Pancreas (tissue), 10 donors: Measurements from ENCODE around the gene SLC6A8. TPM values are rescaled to one million over a fixed set of nuclear protein-coding genes. Genes with fewer than 3 reads are reported as not detected.
"Not testable (repeated sequence)": the region's sequence is repeated elsewhere in the genome, so short reads cannot be mapped to it uniquely, and the experiment has no call there.

Source experiments
- ATAC-seq, 4 donors: fragments of 200-7000 bp; cut with Tn5 transposase; one replicate each; pipeline versions ENCODE4 v1.8.0 to v1.9.1; 2020; ENCODE audit warnings: mild to moderate bottlenecking in 4 of 4, moderate library complexity in 4 of 4
- DNase-seq, 6 donors: peaks; one replicate each; pipeline ENCODE4 v3.0.0-alpha.2; 2020
- FAIRE-seq: peaks from 2 replicates; lab custom pipeline; 2012; peaks lifted over from hg19 to GRCh38; lab: Jason Lieb, UNC
- H3K27ac ChIP-seq, 4 donors: fragments of 200-600 bp; sonication (generic); 1 replicate in 3 of 4; 2 replicates in 1 of 4; pipeline versions ENCODE4 v1.5.0 to v1.8.0; 2020
- H3K27me3 ChIP-seq, 4 donors: fragments of 200-600 bp; one replicate each; pipeline ENCODE4 v1.8.0; 2021
- H3K36me3 ChIP-seq, 3 donors: fragments of 200-600 bp; sonication (generic) in 1 of 3; one replicate each; pipeline versions ENCODE4 v1.5.0 to v1.8.0; 2020 to 2021
- H3K4me1 ChIP-seq, 3 donors: fragments of 200-600 bp; one replicate each; pipeline ENCODE4 v1.8.0; 2021
- H3K4me3 ChIP-seq, 4 donors: fragments of 200-600 bp; sonication (generic) in 2 of 4; one replicate each; pipeline versions ENCODE4 v1.5.0 to v1.8.0; 2020 to 2021
- H3K9me3 ChIP-seq, 4 donors: fragments of 200-600 bp; one replicate each; pipeline ENCODE4 v1.8.0; 2021
- WGBS, 2 donors: extraction: QIAGEN DNeasy Blood & Tissue Kit; methylation state at CpG; one replicate each; pipeline ENCODE4 v1.1.7; 2013; 5-methylcytosine and 5-hydroxymethylcytosine counted together
- intact Hi-C, 3 donors: fragments of 100-400 bp; cut with DNase I; formaldehyde crosslinking; loops; one replicate each; pipeline versions ENCODE4 v1.11.1 to v1.14.2; 2022
- polyA plus RNA-seq, 2 donors: library from polyadenylated mRNA; stranded (reverse); fragments of 200-250 nt; gene quantifications; one replicate each; pipeline ENCODE4 v1.2.3, GENCODE V29; 2013
- total RNA-seq, 6 donors: library from RNA; stranded (reverse); fragmentation: NEBNext Ultra II Directional in 4 of 6; extraction: Animal tissue kit (Norgen Biotek cat#: 25700) in 4 of 6; gene quantifications; one replicate each; pipeline versions ENCODE4 v1.2.1 to v1.2.4, GENCODE V29; 2021 to 2023
- TF ChIP-seq, protein P1 (sequence below), 4 donors: fragments of 200-600 bp; sonication (generic) in 3 of 4; IDR thresholded peaks; one replicate each; pipeline versions ENCODE4 v1.5.0 to v1.8.0; 2021; ENCODE audit warnings: antibody characterized with exemption in 4 of 4
- donor health status: healthy with polysubstance abuse.
- donor health status: DM: no; HTN: no; CAD: no; lungs with moderate emphysema.
- donor health status: DM: no; HTN: no; CAD: no.
- donor health status: control.
- donor health status: control.
- donor health status: Bipolar disorder and iron deficiency.
- donor health status: DM: yes; HTN: yes; CAD: no.
- donor health status: DM: no; HTN: no; CAD: no.
- donor health status: DM: no; HTN: no; CAD: no.
- donor health status: DM: yes; HTN: yes; CAD: no.

SLC6A8 gene
- total and polyA plus RNA-seq, 8 donors, result 8.4 to 15.8 (median 12.1) TPM

GRCh38 chrX:153701706-153702105 lies 14.0 kb downstream of the SLC6A8 start:
- ATAC-seq, result no peak
- peak in 1 of 6 donors; percentile 8 for DNase-seq
- intact Hi-C loops, result no loop called here
- no peak for FAIRE-seq
- Histone ChIP-seq H3K27me3 (no peaks in the 10 kb centered on the region), H3K9me3 (no peaks in the 10 kb centered on the region), H3K27ac (no peak overlapping the region), H3K4me3 (no peak overlapping the region), H3K36me3 (peaks cover 0 to 4% (median 0%) of the 10 kb centered on the region in 3 donors), H3K4me1 (no peaks in the 10 kb centered on the region)
- TF ChIP-seq, protein P1, sequence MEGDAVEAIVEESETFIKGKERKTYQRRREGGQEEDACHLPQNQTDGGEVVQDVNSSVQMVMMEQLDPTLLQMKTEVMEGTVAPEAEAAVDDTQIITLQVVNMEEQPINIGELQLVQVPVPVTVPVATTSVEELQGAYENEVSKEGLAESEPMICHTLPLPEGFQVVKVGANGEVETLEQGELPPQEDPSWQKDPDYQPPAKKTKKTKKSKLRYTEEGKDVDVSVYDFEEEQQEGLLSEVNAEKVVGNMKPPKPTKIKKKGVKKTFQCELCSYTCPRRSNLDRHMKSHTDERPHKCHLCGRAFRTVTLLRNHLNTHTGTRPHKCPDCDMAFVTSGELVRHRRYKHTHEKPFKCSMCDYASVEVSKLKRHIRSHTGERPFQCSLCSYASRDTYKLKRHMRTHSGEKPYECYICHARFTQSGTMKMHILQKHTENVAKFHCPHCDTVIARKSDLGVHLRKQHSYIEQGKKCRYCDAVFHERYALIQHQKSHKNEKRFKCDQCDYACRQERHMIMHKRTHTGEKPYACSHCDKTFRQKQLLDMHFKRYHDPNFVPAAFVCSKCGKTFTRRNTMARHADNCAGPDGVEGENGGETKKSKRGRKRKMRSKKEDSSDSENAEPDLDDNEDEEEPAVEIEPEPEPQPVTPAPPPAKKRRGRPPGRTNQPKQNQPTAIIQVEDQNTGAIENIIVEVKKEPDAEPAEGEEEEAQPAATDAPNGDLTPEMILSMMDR (IDR thresholded peaks at IDR 0.05), result no peak
- WGBS, 2 donors, result 94% methylated on average over 11 to 12 of the region's 12 CpGs

GRCh38 chrX:153702336-153703035 lies 14.8 kb downstream of the SLC6A8 start:
- Histone ChIP-seq H3K27ac (no peak overlapping the region), H3K36me3 (peaks cover 0 to 4% (median 0%) of the 10 kb centered on the region in 3 donors), H3K27me3 (no peaks in the 10 kb centered on the region), H3K9me3 (no peaks in the 10 kb centered on the region), H3K4me1 (no peaks in the 10 kb centered on the region), H3K4me3 (no peak overlapping the region)
- DNase-seq (peak in 3 of 6 donors; percentile 6 to 61 (median 53)), ATAC-seq (no peak), FAIRE-seq (no peak)
- intact Hi-C loops, result no loop called here
- WGBS, 2 donors, result 73 to 77% methylated on average over 23 of the region's 23 CpGs
- TF ChIP-seq, protein P1 (IDR thresholded peaks at IDR 0.05), result no peak

DNA sequence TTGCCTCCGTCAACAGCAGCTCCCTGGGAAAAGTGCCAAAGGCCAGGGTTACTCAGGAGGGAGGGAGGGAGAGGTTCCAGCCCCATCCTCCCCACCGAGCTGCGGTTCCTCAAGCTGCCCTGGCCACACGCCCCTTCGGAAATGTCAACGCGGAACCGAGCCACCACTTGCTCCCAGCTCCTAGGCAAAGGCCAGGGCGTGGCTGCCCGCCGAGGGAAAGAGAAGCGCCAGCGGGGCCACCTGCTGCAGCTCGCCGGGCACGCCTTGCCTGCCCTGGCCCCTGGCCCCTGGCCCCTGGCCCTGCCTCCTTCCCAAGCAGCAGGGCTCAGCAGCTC lies 15.3 kb downstream of the SLC6A8 start:
- intact Hi-C loops, result no loop called here
- 26 to 53% methylated on average over 15 to 16 of the region's 16 CpGs for WGBS, 2 donors
- TF ChIP-seq, protein P1 (IDR thresholded peaks at IDR 0.05), result no peak
- Histone ChIP-seq H3K27me3 (no peaks in the 10 kb centered on the region), H3K27ac (no peak overlapping the region), H3K9me3 (no peaks in the 10 kb centered on the region), H3K4me1 (no peaks in the 10 kb centered on the region), H3K4me3 (no peak overlapping the region), H3K36me3 (peaks cover 0 to 4% (median 0%) of the 10 kb centered on the region in 3 donors)
- DNase-seq, result peak; percentile 60 to 87 (median 73)
- peak; percentile 66 for FAIRE-seq
- ATAC-seq, result peak; percentile 56 to 77 (median 66)

DNA sequence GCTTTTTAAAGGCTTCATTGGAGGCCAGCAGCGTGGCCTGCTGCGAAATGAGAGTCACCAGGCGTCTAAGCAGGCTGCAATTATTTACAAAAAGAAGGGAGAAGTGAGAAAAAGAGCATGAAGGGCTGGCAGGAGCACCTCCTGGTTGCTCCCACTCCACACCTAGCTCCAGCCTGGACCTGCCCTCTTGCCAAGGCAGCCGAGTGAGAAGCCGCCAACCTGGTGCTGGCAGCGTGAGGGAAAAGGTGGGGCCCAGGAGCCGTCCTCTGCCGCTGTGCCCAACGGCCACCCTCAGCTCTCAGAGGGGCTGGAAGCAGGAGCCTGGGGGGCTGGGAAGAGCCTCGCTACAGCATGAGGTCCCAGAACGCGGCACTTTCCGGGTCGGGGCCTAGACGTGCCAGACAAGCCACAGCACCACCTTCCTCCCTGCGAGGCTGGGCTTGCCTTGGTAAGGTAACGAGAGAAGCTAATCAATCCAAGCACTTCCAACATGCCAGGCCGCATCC lies 16.3 kb downstream of the SLC6A8 start:
- ATAC-seq, result no peak
- 73 to 82% methylated on average over 18 of the region's 18 CpGs for WGBS, 2 donors
- intact Hi-C loops, result no loop called here

GRCh38 chrX:153704631-153705402 lies 17.1 kb downstream of the SLC6A8 start:
- ATAC-seq, DNase-seq, H3K4me1 ChIP-seq, H3K27me3 ChIP-seq, intact Hi-C loops, FAIRE-seq, H3K9me3 ChIP-seq, H3K36me3 ChIP-seq, H3K4me3 ChIP-seq, H3K27ac ChIP-seq: not testable (repeated sequence)
- 60 to 85% methylated on average over 11 of the region's 12 CpGs for WGBS, 2 donors

More for the DNA sequence above, 16.3 kb downstream of the SLC6A8 start:
- FAIRE-seq, result no peak
- no peak overlapping the region for H3K27ac ChIP-seq
- H3K4me3 ChIP-seq, result no peak overlapping the region
- TF ChIP-seq, protein P1 (IDR thresholded peaks at IDR 0.05), result no peak
- no peaks in the 10 kb centered on the region for H3K27me3 ChIP-seq
- DNase-seq, result peak in 3 of 6 donors; percentile 7 to 58 (median 53)
- peaks cover 0 to 4% (median 0%) of the 10 kb centered on the region in 3 donors for H3K36me3 ChIP-seq
- no peaks in the 10 kb centered on the region for H3K9me3 ChIP-seq
- peaks cover 0 to 4% (median 0%) of the 10 kb centered on the region in 3 donors for H3K4me1 ChIP-seq

DNA sequence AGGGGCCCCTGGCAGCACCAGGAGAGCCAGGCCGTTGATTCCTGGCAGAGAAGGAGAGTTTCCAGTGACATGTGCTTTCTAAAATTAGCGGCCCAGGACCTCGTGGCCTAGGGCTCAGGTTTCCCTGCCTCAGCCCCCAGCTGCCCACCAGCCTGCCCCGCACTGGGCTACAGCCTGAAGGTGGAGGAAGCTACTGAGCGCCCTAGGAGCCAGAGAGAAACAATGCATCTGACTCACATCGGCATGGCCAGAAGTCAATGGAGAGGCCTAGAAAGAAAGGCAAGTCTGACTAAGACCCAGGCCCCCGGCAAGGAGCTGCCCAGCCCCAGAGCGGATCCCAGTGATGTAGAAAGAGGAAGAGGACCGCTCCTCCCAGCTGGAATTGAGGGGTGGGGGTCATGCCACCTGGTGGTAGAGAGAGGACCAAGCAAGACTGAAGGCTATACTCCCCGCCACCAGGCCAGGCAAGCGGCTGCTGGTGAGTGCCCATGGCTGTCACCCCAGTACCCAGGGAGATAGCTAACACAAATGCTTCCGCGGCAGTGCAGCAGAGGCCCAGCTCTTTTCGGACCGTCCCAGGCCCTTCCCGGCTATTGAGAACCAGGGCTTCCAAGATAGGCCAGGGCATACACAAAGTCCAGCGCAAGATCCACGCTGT lies 17.8 kb downstream of the SLC6A8 start:
- H3K36me3 ChIP-seq, ATAC-seq: not testable (repeated sequence)

More for the DNA sequence above, 17.8 kb downstream of the SLC6A8 start:
- DNase-seq, result peak in 1 of 6 donors; percentile 65
- WGBS, 2 donors, result 82 to 83% methylated on average over 18 of the region's 18 CpGs
- H3K27ac ChIP-seq, intact Hi-C loops, H3K27me3 ChIP-seq, H3K4me1 ChIP-seq, H3K4me3 ChIP-seq, H3K9me3 ChIP-seq, FAIRE-seq: not testable (repeated sequence)
